HG03565 (cell line): ENCODE results near the gene PDE11A.

Experiments
- ATAC-seq: cut with Tn5 transposase; IDR thresholded peaks from one replicate; pipeline ENCODE4 v1.9.1; 2021; ENCODE audit warnings: mild to moderate bottlenecking, moderate library complexity; ENCODE audit not compliant: unreplicated experiment

PDE11A gene

GRCh38 chr2:177708660-177709444 lies 363.7 kb downstream of the PDE11A start:
- ATAC-seq = no peak

GRCh38 chr2:177708106-177708505 lies 364.5 kb downstream of the PDE11A start:
- ATAC-seq = no peak

GRCh38 chr2:177705511-177706173 lies 366.9 kb downstream of the PDE11A start:
- no peak for ATAC-seq

GRCh38 chr2:177703159-177703558 lies 369.4 kb downstream of the PDE11A start:
- no peak for ATAC-seq

DNA sequence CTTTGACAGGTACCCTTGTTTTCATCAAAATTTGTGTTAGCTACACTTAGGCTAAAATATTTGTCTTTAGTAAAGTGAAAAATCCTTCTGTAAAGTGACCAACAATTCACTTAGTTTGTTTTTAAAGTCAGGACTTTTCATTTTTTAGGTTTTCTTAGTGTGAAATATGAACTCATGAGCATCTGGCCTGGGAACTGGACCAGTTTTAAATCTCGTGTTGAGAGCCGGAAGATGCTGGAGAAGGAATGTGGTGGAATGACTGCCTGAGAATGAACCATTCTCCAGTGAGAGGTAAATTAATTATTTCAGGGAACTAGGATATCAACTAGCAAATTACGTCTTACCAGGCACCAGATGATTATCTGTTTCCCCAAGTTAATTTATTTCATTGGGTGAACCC lies 374.3 kb downstream of the PDE11A start:
- no peak for ATAC-seq

GRCh38 chr2:177694348-177694747 lies 378.2 kb downstream of the PDE11A start:
- no peak for ATAC-seq

DNA sequence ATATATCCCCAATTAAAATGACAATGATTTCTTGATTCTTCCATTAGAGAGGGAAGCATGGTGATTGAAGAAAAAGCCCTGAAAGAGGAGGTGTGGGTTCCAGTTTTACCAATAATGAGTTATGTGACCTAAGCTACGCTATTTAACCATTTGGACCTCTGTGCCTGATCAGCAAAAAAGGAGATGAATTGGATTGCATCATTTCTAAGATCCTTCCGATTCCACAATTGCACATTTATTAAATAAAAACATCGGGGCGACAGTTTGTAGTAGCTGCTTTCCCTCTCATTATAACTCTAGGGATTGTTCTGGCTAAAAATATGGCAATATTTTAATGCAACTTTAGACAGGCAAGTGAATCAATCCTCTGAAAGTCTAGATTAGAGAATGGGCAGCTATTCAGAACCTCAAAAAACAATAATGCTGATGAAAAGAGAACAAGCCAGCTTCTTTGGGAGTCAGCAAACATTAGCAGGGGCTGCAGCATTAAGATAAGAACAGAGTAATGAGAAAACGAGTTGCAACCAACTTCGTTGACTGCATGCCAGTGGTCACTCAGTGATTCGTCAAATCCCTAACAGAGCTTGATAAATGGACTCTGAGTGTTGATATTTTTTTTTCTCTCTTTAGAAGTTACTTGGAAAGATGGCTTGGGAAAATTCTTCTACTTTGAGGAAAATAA lies 378.8 kb downstream of the PDE11A start:
- no peak for ATAC-seq

- ATAC-seq = no peak
Measured at GRCh38 chr2:177692783-177693269, 379.8 kb downstream of the PDE11A start.

- ATAC-seq = no peak
Measured at GRCh38 chr2:177692042-177692782, 380.4 kb downstream of the PDE11A start.

- no peak for ATAC-seq
Measured at GRCh38 chr2:177691177-177691576, 381.4 kb downstream of the PDE11A start.

DNA sequence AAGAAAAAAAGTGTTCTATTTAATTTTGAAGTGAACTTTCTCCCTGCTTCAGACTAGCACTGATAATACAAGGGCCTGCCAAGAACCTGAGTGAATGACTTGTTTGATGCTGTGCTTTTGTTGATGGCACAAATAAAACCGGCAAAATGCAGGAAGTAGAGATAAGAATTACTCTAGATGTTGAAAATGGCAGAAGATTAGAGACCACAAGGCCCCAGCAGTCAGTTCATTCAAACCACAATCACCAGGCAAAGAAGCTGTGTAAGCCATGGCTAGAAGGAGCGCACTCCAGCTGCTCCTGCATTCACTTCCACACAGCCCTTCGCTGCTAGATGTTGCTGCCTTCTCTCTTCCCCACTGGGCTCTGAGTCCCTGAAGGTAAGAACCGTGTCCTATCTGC lies 383.0 kb downstream of the PDE11A start:
- ATAC-seq = no peak

GRCh38 chr2:177688844-177689243 lies 383.7 kb downstream of the PDE11A start:
- ATAC-seq = no peak

GRCh38 chr2:177683661-177684069 lies 388.9 kb downstream of the PDE11A start:
- ATAC-seq = no peak

DNA sequence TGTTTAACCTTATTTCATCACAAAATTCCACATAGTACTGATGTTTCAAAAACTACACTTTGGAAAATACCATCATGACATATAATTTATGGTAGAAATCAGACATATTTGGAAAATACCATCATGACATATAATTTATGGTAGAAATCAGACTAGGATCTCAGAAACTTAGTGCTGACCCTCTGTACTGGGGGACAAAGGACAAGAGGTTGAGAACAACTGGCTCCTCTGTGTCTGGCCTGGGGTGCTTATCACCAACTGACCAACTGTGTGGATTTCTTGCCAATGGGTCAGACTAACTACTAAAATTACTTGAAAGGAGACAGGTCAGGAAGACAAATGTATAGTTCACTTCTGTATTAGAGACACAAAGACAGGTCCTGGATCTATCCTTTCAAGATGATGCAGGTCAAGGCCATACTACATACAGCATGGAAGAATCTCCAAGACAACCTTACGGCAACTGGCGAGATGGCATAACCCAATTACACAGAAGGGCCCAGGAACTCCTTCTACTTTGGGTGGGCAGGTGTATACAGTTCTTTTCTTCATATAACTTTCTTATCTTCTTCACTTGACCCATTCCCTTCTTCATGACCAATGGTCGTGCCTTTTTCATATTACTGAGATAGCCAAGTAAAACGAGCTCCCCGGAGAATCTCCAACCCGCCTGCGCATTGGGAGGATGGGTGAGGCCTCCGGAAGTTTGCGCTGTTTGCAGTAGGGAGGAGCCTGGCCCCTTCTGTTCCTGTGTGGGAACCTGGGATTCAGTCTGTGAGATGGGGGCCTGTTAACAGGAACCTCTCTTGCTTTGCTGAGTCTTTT lies 389.5 kb downstream of the PDE11A start:
- no peak for ATAC-seq

- ATAC-seq = no peak
Measured at GRCh38 chr2:177682006-177682405, 390.6 kb downstream of the PDE11A start.

DNA sequence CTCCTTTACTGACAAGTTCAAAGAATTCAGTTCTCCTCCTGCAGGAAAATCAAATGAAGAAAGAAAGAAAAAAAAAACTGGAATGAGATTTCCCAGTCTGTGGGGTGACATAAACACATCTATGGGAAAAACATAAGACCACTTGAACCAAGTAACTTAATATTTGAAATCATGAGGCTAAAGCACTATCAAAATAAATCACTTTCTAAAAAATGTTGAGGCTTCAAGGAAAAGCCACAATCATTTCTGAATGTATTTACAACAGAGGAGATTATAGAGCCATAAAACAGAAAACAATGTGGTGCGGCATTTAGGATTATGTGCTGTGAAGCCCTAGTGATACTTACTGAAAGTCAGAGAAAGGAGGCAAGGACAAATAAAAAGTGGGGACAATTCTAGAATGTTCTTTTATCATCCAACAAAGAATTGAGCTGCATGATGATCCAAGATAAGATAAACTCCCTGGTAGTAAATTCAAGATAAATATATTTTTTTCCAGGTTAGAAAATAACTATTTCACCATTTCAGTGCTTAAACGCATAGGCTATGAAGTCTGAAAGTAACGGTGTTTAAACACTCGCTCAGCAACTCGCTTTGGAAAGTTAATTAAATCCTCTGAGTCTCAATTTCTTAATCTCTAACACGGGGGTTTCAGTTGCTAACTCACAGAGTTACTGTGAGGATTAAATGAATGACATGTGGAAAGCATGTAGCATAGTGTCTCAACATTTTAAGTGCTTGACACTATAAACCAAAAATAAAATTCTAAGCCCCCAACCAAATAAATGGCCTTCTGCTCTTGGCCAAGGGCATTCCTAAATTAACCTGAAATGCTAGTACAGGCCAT lies 391.5 kb downstream of the PDE11A start:
- ATAC-seq = no peak

GRCh38 chr2:177679611-177680605 lies 392.7 kb downstream of the PDE11A start:
- no peak for ATAC-seq

DNA sequence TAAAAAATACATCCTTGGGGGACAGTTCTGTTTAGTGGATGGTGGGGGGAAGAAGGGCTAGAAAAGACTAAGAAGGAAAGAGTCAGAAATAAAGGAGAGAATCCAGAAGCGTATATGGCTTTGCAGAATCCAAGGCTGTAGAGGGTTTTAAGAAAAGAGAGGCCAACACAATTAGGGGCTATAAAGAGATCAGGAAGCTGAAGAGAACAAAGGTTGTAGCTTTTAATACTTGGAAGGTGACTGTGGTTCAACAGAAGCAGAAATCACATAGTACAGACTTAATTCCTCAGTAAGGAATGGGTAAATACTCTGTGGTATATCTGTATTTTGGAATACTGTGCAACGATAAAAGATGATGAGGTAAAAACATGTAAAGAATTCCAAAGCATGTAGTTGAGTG lies 393.6 kb downstream of the PDE11A start:
- no peak for ATAC-seq
